ENCODE measurements around the gene KRCC1. TPM values are rescaled to one million over a fixed set of nuclear protein-coding genes. Genes with fewer than 3 reads are reported as not detected.

Gene KRCC1
- total RNA-seq, 1 experiment from 2014 or later, result 62.7 TPM

DNA sequence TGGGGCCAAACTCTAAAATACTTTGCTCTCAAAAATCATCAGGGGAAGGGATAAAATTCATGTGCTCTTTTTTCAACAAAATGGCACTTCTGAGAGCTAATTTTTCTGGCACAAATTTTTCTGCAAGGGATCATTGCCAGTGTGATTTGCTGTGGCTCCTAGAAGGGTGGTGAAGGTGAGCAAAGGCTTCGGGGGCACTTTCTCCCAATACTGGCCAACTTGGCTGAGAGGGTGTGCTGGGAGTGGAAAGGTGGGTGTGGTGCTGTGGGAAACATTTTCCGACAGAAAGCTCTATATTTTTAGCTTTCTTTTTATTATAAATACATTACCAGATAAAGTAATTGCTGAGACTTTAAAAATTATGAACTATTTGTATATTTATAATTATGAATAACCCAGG lies 12.5 kb upstream of the KRCC1 start:
- H3K9me3 ChIP-seq (replicated peaks), result no peaks in the 10 kb centered on the region
- no peak overlapping the region for H3K4me3 ChIP-seq
- H3K27me3 ChIP-seq (replicated peaks), result peaks cover 12% of the 10 kb centered on the region
- H3K4me1 ChIP-seq (replicated peaks), result no peaks in the 10 kb centered on the region
- DNase-seq (ENCODE audit: low read depth in 1 of 2, low spot score in 2 of 2), result no peak
- H3K27ac ChIP-seq, result no peak overlapping the region
- no peaks in the 10 kb centered on the region for H3K36me3 ChIP-seq

DNA sequence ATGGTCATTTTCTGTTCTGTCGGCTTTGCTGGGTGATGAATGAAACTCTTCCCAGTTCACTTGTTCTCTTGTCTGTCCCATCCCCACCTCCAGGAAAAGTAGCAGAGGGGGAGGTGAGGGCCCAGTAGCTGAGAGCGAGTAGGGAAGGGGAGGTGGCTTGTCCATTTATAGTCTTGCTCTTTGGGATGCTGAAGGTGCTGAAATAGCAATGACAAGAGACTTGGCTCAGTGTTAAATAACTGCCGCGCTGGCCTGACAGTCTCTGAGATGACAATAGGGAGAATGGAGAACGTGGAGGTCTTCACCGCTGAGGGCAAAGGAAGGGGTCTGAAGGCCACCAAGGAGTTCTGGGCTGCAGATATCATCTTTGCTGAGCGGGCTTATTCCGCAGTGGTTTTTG lies 12.0 kb upstream of the KRCC1 start, which contains the start of gene SMYD1:
SMYD1 (plus strand) TSS at position 228 of the 400 bp plus-strand sequence; CDS start at position 268, 40 bp downstream.
- Histone ChIP-seq H3K4me1 (replicated peaks) (no peaks in the 10 kb centered on the region), H3K36me3 (no peaks in the 10 kb centered on the region), H3K27ac (no peak within 1 kb of the TSS), H3K4me3 (no peak within 1 kb of the TSS), H3K9me3 (replicated peaks) (no peaks in the 10 kb centered on the region), H3K27me3 (replicated peaks) (peaks cover 12% of the 10 kb centered on the region)
- no peak for DNase-seq (ENCODE audit: low read depth in 1 of 2, low spot score in 2 of 2)

DNA sequence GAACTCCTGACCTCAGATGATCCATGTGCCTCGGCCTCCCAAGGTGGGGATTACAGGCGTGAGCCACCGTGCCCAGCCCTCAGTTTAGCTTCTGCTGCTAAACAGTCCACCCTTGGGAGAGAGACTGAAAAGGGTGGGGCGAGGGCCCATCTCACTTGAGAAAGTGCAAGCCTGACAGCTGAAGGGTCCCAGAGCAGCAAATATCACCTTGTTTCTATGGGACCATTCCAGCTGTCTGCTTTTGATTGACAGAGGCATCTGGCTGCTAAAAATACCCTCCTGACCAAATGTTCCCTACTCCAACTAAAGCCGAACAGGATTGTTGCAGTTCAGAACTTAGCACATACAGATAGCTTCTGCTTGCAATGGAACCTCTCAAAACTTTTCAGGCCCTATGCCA lies 11.6 kb upstream of the KRCC1 start:
- no peak for DNase-seq (ENCODE audit: low read depth in 1 of 2, low spot score in 2 of 2)

DNA sequence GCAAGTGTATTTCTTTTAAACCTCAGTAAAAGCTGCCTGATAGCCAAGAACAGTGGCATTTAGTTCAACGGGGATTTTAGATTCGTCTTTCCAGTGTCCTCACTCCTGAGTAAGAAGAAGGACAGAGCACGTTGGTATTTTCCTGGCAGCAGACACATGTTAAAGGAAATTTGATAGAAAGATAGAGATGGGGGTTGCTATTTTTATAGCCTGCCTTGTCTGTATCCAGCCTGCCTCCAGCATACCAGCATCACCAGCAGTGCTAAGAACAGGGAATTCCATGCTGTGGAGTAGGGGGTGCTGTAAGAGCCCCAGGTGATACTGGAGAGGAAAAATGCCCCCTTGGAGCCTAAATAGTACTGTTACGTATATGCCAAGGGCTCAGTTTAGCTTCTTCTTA lies 11.0 kb upstream of the KRCC1 start:
- Histone ChIP-seq H3K4me3 (no peak overlapping the region), H3K27ac (no peak overlapping the region), H3K9me3 (replicated peaks) (no peaks in the 10 kb centered on the region), H3K36me3 (no peaks in the 10 kb centered on the region), H3K4me1 (replicated peaks) (no peaks in the 10 kb centered on the region), H3K27me3 (replicated peaks) (peaks cover 12% of the 10 kb centered on the region)
- no peak for DNase-seq (ENCODE audit: low read depth in 1 of 2, low spot score in 2 of 2)

More for the DNA sequence above, 11.6 kb upstream of the KRCC1 start:
- H3K4me3 ChIP-seq, result no peak overlapping the region
- H3K36me3 ChIP-seq, result no peaks in the 10 kb centered on the region
- no peak overlapping the region for H3K27ac ChIP-seq
- no peaks in the 10 kb centered on the region for H3K9me3 ChIP-seq (replicated peaks)
- peaks cover 12% of the 10 kb centered on the region for H3K27me3 ChIP-seq (replicated peaks)
- no peaks in the 10 kb centered on the region for H3K4me1 ChIP-seq (replicated peaks)

DNA sequence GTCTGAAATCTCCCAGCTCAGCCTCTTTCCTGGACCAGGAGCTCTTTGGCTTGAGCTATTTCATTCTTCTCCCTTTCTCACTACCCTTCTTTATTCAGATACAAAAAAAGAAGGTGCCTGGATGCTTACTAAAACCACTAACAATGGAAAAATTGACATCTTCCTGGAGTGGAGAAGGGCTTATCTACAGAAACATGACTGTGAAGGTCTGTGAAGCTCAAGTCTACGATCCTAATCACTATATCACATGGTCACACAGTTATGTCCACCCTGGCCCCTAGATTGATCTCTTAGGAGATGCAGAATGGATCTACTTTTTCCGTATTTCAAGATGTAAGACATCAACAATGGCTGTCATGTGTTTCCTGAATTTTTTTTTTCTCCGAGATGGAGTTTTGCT lies 5.7 kb upstream of the KRCC1 start:
- 0 out of 2 replicates have a peak, but pooled peaks cover 4% of the 10 kb centered on the region for H3K9me3 ChIP-seq (replicated peaks)
- H3K27me3 ChIP-seq (replicated peaks), result 0 out of 2 replicates have a peak, but pooled peaks cover 3% of the 10 kb centered on the region
- no peaks in the 10 kb centered on the region for H3K36me3 ChIP-seq
- H3K27ac ChIP-seq, result no peak overlapping the region
- no peak overlapping the region for H3K4me3 ChIP-seq
- peaks cover 2% of the 10 kb centered on the region for H3K4me1 ChIP-seq (replicated peaks)
- no peak for DNase-seq (ENCODE audit: low read depth in 1 of 2, low spot score in 2 of 2)

DNA sequence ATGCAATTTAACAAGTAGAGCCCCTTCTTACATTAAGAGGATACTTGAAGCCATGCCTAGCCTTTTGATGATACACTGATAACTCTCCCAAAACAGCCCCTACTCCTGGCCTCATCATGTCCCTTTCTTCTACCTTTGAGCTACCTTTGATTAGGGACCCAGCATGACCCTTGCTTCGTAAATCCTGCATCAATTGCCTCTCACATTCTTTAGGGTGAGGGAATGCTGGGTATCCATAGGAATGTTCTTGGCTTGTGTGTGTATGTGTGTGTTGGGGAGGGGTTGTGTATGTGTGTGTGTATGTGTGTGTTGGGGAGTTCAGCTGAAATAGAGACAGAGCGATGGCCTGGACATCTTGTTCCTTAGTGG lies 5.3 kb upstream of the KRCC1 start:
- 0 out of 2 replicates have a peak, but pooled peaks cover 3% of the 10 kb centered on the region for H3K27me3 ChIP-seq (replicated peaks)
- 0 out of 2 replicates have a peak, but pooled peaks cover 4% of the 10 kb centered on the region for H3K9me3 ChIP-seq (replicated peaks)
- H3K27ac ChIP-seq, result no peak overlapping the region
- H3K4me1 ChIP-seq (replicated peaks), result peaks cover 6% of the 10 kb centered on the region
- DNase-seq (ENCODE audit: low read depth in 1 of 2, low spot score in 2 of 2), result no peak
- no peak overlapping the region for H3K4me3 ChIP-seq
- no peaks in the 10 kb centered on the region for H3K36me3 ChIP-seq

DNA sequence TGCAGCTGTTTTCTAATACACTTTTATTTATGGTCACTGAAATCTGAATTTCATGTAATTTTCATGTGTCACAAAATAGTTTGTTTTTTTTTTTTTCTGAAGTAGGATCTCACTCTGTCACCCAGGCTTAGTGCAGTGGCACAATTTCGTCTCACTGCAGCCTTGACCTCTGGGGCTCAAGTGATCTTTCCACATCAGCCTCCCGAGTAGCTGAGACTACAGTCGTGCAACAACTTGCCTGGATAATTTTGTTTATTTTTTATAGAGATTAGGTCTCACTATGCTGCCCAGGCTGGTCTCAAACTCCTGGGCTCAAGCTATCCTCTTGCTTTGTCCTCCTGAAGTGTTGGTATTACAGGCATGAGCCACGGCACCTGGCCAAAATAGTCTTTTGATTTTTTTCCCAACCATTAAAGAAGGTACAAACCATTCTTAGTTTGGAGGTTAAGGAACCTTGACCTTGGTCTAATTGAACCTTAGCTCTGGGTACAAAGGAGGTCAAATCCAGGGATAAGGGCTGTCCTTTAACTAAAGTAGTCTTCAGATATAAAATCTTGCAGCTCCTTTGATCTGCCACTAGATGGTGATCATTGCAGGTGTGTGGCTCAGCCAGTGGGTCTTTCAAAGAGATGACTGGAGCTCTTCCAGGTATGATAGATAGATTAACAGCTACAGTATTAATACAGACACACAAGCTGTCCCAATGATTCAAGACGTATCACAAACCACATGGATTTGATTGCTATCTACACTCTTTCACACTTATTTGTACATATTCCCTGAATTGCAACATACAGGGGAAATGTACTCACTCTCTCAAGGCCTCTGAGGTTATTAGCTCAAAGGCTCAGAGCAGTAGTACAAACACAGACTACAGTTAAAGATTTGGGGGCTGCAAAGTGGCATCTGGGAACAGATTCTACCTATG lies 4.7 kb upstream of the KRCC1 start:
- Histone ChIP-seq H3K4me1 (replicated peaks) (peaks cover 7% of the 10 kb centered on the region), H3K27ac (no peak overlapping the region), H3K27me3 (replicated peaks) (0 out of 2 replicates have a peak, but pooled peaks cover 3% of the 10 kb centered on the region), H3K4me3 (no peak overlapping the region), H3K36me3 (peaks cover 5% of the 10 kb centered on the region), H3K9me3 (replicated peaks) (0 out of 2 replicates have a peak, but pooled peaks cover 4% of the 10 kb centered on the region)
- DNase-seq (ENCODE audit: low read depth in 1 of 2, low spot score in 2 of 2), result peak in 1 of 2 experiments; percentile 12

DNA sequence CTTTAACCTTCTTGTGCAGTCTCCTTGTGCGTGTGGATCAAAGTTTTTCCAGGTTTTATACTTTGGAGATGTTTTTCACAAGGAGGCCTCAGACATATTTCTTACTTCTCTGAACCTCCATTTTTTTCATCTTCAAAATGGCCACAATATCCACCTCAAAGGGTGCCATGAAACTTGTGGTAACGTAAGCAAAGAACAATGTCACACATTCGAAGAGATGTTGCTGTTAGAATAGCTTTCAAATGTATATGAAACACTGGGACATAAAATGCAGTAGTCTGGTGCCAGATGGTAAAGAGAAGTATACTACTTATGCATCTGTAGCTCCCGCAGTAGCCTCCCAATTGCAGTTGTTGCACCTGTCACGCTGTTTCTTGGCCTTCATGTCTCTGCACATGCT lies 2.6 kb upstream of the KRCC1 start:
- Histone ChIP-seq H3K4me1 (replicated peaks) (peaks cover 16% of the 10 kb centered on the region), H3K9me3 (replicated peaks) (0 out of 2 replicates have a peak, but pooled peaks cover 4% of the 10 kb centered on the region), H3K4me3 (no peak overlapping the region), H3K27me3 (replicated peaks) (no peaks in the 10 kb centered on the region), H3K36me3 (peaks cover 24% of the 10 kb centered on the region), H3K27ac (no peak overlapping the region)
- no peak for DNase-seq (ENCODE audit: low read depth in 1 of 2, low spot score in 2 of 2)

DNA sequence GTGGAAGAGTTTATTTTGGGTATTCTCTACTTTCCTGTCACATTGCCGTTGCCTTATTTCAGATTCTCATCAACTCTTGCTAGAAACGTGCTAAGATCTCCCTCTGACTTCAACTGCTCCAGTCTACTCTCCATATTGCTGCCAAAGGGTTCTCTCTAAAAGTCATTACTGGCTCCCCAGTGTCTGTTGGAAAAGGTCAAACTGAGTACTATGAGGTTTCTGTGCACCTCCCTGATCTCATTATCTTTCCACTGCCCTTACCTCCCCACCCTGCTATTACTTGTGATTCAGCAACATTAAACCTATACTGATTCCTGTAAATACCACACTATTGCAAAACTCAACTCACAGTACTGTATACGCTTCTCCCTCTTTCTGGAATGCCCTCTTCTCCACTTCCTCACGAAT lies 1.9 kb upstream of the KRCC1 start:
- no peak for DNase-seq (ENCODE audit: low read depth in 1 of 2, low spot score in 2 of 2)
- H3K9me3 ChIP-seq (replicated peaks), result 0 out of 2 replicates have a peak, but pooled peaks cover 4% of the 10 kb centered on the region
- H3K4me3 ChIP-seq, result no peak overlapping the region
- H3K27me3 ChIP-seq (replicated peaks), result no peaks in the 10 kb centered on the region
- no peak overlapping the region for H3K27ac ChIP-seq
- H3K36me3 ChIP-seq, result peaks cover 31% of the 10 kb centered on the region
- H3K4me1 ChIP-seq (replicated peaks), result peaks cover 16% of the 10 kb centered on the region

DNA sequence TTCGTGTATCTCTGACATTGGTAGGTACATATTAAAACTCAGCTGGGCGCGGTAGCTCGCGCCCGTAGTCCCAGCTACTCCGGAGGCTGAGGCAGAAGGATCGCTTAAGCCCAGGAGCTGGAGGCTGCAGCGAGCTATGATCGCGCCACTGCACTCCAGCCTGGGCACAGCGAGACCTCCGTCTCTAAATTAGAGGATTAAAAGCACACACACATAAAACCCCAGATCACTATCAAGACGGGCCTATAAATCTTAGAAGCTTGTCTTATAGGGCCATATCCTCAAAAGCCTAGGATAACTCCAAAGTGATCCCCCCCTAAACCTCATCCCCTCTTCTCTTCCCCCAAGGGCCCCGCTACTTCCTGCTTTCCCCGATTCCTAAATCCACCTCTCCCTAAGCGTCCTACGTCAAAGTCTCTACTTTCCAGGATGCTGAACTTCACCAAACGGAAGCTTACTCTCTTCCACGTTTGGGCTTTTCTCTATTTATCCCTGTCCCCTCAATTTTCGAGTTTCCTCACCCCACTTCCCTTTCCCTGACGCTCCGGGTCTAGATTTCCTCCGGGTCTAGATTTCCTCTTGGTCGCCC lies 707 bp downstream of the KRCC1 start:
- H3K9me3 ChIP-seq (replicated peaks), result no peaks in the 10 kb centered on the region
- H3K4me3 ChIP-seq, result peak overlapping the region; percentile 94
- peaks cover 48% of the 10 kb centered on the region for H3K36me3 ChIP-seq
- no peak for DNase-seq (ENCODE audit: low read depth in 1 of 2, low spot score in 2 of 2)
- H3K27me3 ChIP-seq (replicated peaks), result no peaks in the 10 kb centered on the region
- peaks cover 16% of the 10 kb centered on the region for H3K4me1 ChIP-seq (replicated peaks)
- H3K27ac ChIP-seq, result peak overlapping the region; percentile 95

DNA sequence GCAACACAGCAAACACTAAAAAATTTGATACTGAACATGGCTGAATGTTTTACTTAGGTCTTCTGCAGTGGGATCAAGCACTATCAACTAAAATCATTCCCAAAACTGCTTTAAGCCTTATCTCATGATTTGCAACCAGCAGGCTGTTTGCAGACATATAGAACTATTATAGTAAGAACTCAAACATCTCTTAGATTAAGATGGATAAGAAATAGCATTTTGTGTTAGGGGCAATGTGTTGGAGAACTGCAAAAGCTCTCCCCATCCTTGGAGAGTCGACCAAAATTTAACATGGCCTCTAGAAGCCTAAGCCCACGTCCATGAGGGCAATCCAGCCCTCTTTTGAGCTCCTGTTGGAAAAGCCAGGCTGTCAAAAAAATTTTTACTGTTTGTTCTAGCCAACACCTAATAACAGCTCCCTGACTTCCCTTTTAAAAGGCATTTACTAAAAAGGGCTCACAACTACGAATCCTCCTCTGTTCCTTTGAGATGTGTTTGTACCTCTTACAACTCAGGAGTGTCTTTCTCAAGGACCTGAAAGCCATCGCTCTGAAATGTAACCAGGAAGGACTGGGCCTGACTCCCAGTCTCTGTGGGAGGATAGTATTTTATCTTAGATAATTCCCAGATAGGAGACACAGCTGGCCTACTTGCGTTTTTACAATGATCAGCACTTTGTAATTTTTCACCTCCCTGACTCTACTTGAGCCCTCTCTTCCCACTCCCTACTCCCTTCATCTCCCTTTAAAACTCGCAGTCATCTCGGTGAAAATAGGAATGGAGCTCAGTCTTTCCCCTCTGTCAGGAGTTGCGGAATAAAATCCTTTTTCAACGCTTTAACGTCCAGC lies 1.4 kb downstream of the KRCC1 start:
- Histone ChIP-seq H3K27me3 (replicated peaks) (no peaks in the 10 kb centered on the region), H3K36me3 (peaks cover 55% of the 10 kb centered on the region), H3K4me3 (peak overlapping the region; percentile 94), H3K9me3 (replicated peaks) (no peaks in the 10 kb centered on the region), H3K27ac (peak overlapping the region; percentile 95), H3K4me1 (replicated peaks) (peaks cover 16% of the 10 kb centered on the region)
- no peak for DNase-seq (ENCODE audit: low read depth in 1 of 2, low spot score in 2 of 2)

DNA sequence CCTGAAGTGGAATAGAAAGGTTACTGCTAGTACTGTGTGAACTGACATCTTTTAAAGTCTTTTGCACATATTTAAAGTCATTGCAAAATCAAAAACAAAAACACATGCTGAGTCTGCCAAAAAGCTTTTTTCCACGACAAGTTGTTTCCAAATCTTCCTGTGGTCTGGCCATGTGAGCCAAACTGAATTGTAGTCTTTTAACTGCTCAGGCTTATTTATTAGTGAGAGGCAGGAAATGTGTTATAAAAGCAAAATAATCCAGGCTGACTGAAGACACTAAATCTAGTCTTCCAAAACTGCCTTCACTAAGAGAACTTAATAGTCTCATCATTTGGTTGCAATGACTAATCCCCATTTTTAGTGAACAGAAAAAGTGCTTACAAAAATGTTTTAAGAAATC lies 2.3 kb downstream of the KRCC1 start:
- DNase-seq (ENCODE audit: low read depth in 1 of 2, low spot score in 2 of 2), result no peak
- Histone ChIP-seq H3K27ac (no peak overlapping the region), H3K27me3 (replicated peaks) (no peaks in the 10 kb centered on the region), H3K4me1 (replicated peaks) (peaks cover 16% of the 10 kb centered on the region), H3K36me3 (peaks cover 57% of the 10 kb centered on the region), H3K9me3 (replicated peaks) (no peaks in the 10 kb centered on the region), H3K4me3 (no peak overlapping the region)

DNA sequence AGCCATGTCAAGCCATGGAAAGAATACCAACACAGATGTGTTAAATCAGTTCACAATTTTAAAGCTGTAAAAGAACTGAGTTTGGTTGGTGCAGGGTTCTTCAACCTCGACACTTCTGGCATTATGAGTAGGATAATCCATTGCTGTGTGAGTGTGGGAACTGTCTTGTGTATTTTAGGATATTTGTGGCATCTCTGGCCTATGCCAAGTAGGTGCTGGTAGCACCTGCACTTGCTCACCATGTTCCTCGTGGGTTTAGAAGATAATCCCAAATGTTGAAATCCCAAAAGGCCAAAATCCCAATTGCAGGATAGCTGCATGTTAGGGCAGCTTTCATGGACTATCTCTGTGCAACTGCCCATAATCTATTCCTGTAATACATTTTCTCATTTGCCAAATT lies 3.8 kb downstream of the KRCC1 start:
- no peak for DNase-seq (ENCODE audit: low read depth in 1 of 2, low spot score in 2 of 2)
- H3K27ac ChIP-seq, result no peak overlapping the region
- peaks cover 57% of the 10 kb centered on the region for H3K36me3 ChIP-seq
- no peaks in the 10 kb centered on the region for H3K9me3 ChIP-seq (replicated peaks)
- H3K4me1 ChIP-seq (replicated peaks), result peaks cover 16% of the 10 kb centered on the region
- no peak overlapping the region for H3K4me3 ChIP-seq
- no peaks in the 10 kb centered on the region for H3K27me3 ChIP-seq (replicated peaks)
